K562 (cell line): ENCODE measurements around the gene AP1S3.

Source experiments
- EP300 ChIP-seq: IDR thresholded peaks from 2 replicates; pipeline ENCODE4 v1.6.1; 2012; ENCODE audit warnings: low read length, improper control_type of control experiment
- PTBP1 ChIP-seq: fragments of 200-400 bp; formaldehyde crosslinking; IDR thresholded peaks from 2 replicates; pipeline ENCODE4 v1.6.1; 2017; ENCODE audit warnings: low read depth, low read length
- SPI1 ChIP-seq: IDR thresholded peaks from 2 replicates; pipeline ENCODE4 v1.6.1; 2011; ENCODE audit warnings: low read depth, low read length, control low read depth, borderline replicate concordance
- ZNF445 ChIP-seq: fragments of 250-450 bp; sonication (Bioruptor Pico); IDR thresholded peaks from 2 replicates; pipeline ENCODE4 v1.4.0; 2020; ENCODE audit warnings: low read depth, mild to moderate bottlenecking, moderate library complexity
- ZNF561 ChIP-seq: fragments of 450-650 bp; formaldehyde crosslinking; conservative IDR thresholded peaks from 2 replicates; pipeline ENCODE4 v1.4.0; 2020; ENCODE audit warnings: mild to moderate bottlenecking, moderate library complexity
- TF ChIP-seq, protein P1 (sequence below): fragments of 450-650 bp; IDR thresholded peaks from 2 replicates; pipeline ENCODE4 v1.6.1; 2016
- TF ChIP-seq, protein P2 (sequence below), 3 experiments: IDR thresholded peaks in 2 of 3; conservative IDR thresholded peaks in 1 of 3; 2 replicates each; pipeline ENCODE4 v1.5.1; 2011 to 2012; ENCODE audit warnings: low read length in 3 of 3, mild to moderate bottlenecking in 3 of 3, control low read depth in 2 of 3, improper control_type of control experiment in 1 of 3, inconsistent platforms in 1 of 3, low read depth in 1 of 3, mixed read lengths in 1 of 3, moderate library complexity in 1 of 3; ENCODE audit not compliant: insufficient read depth in 2 of 3
- TF ChIP-seq, protein P3 (sequence below): fragments of 250-450 bp; sonication (Bioruptor Pico); IDR thresholded peaks from 2 replicates; pipeline ENCODE4 v1.5.0; 2021; ENCODE audit warnings: mild to moderate bottlenecking, borderline replicate concordance
- TF ChIP-seq, protein P4 (sequence below), 2 experiments: fragments of 450-650 bp; formaldehyde crosslinking in 1 of 2; IDR thresholded peaks; 2 replicates each; pipeline versions ENCODE4 v1.4.0 to v1.6.1; 2014 to 2020; ENCODE audit warnings: mild to moderate bottlenecking in 2 of 2, borderline replicate concordance in 1 of 2, low read depth in 1 of 2

DNA sequence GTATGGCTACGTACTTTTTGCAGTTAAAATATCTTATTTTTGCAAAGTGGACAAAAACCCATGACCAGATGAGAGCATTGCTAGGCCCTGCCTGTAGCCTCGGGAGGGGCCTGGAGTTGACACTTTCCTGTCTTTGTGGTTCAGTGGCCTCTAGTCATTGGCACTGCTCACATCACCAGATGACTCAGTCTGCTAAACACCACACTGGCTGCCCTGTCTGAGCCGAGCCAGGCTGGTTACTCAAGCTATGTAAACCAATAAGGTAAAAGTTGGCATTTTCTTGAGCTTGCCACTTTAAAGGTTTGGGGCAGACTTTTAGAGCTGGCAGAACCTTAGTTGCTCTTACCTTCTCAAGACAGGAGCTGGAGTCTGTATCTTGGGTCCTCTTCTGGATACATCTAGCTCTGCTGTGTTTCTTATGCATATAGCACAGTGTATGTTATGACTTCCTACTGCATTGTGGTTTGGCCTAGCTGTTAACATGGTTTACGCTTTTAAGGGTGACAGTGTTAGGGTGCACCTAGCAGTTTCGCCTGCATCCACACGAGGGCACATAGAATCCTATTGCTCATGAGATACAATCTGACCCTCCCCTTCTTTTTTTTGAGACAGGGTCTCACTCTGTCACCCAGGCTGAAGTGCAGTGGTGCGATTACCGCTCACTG lies 76.4 kb downstream of the AP1S3 start:
- TF ChIP-seq, protein P1, sequence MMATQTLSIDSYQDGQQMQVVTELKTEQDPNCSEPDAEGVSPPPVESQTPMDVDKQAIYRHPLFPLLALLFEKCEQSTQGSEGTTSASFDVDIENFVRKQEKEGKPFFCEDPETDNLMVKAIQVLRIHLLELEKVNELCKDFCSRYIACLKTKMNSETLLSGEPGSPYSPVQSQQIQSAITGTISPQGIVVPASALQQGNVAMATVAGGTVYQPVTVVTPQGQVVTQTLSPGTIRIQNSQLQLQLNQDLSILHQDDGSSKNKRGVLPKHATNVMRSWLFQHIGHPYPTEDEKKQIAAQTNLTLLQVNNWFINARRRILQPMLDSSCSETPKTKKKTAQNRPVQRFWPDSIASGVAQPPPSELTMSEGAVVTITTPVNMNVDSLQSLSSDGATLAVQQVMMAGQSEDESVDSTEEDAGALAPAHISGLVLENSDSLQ, result no peak
- TF ChIP-seq, protein P2, sequence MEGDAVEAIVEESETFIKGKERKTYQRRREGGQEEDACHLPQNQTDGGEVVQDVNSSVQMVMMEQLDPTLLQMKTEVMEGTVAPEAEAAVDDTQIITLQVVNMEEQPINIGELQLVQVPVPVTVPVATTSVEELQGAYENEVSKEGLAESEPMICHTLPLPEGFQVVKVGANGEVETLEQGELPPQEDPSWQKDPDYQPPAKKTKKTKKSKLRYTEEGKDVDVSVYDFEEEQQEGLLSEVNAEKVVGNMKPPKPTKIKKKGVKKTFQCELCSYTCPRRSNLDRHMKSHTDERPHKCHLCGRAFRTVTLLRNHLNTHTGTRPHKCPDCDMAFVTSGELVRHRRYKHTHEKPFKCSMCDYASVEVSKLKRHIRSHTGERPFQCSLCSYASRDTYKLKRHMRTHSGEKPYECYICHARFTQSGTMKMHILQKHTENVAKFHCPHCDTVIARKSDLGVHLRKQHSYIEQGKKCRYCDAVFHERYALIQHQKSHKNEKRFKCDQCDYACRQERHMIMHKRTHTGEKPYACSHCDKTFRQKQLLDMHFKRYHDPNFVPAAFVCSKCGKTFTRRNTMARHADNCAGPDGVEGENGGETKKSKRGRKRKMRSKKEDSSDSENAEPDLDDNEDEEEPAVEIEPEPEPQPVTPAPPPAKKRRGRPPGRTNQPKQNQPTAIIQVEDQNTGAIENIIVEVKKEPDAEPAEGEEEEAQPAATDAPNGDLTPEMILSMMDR (IDR thresholded peaks at IDR 0.05 in 2 of 3, conservative IDR thresholded peaks at IDR 0.05 in 1 of 3; ENCODE audit: insufficient read depth in 2 of 3, low read depth in 1 of 3, low read length in 3 of 3), result peak in 1 of 3 experiments; percentile 33; a peak in 1 of 6 replicates
- TF ChIP-seq, protein P3, sequence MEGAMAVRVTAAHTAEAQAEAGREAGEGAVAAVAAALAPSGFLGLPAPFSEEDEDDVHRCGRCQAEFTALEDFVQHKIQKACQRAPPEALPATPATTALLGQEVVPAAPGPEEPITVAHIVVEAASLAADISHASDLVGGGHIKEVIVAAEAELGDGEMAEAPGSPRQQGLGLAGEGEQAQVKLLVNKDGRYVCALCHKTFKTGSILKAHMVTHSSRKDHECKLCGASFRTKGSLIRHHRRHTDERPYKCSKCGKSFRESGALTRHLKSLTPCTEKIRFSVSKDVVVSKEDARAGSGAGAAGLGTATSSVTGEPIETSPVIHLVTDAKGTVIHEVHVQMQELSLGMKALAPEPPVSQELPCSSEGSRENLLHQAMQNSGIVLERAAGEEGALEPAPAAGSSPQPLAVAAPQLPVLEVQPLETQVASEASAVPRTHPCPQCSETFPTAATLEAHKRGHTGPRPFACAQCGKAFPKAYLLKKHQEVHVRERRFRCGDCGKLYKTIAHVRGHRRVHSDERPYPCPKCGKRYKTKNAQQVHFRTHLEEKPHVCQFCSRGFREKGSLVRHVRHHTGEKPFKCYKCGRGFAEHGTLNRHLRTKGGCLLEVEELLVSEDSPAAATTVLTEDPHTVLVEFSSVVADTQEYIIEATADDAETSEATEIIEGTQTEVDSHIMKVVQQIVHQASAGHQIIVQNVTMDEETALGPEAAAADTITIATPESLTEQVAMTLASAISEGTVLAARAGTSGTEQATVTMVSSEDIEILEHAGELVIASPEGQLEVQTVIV (CRISPR knock-in tag), result no peak
- TF ChIP-seq EP300 (no peak), PTBP1 (no peak), ZNF561 (CRISPR knock-in tag) (no peak), SPI1 (no peak), ZNF445 (CRISPR knock-in tag) (no peak)
- TF ChIP-seq, protein P4, sequence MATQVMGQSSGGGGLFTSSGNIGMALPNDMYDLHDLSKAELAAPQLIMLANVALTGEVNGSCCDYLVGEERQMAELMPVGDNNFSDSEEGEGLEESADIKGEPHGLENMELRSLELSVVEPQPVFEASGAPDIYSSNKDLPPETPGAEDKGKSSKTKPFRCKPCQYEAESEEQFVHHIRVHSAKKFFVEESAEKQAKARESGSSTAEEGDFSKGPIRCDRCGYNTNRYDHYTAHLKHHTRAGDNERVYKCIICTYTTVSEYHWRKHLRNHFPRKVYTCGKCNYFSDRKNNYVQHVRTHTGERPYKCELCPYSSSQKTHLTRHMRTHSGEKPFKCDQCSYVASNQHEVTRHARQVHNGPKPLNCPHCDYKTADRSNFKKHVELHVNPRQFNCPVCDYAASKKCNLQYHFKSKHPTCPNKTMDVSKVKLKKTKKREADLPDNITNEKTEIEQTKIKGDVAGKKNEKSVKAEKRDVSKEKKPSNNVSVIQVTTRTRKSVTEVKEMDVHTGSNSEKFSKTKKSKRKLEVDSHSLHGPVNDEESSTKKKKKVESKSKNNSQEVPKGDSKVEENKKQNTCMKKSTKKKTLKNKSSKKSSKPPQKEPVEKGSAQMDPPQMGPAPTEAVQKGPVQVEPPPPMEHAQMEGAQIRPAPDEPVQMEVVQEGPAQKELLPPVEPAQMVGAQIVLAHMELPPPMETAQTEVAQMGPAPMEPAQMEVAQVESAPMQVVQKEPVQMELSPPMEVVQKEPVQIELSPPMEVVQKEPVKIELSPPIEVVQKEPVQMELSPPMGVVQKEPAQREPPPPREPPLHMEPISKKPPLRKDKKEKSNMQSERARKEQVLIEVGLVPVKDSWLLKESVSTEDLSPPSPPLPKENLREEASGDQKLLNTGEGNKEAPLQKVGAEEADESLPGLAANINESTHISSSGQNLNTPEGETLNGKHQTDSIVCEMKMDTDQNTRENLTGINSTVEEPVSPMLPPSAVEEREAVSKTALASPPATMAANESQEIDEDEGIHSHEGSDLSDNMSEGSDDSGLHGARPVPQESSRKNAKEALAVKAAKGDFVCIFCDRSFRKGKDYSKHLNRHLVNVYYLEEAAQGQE (IDR thresholded peaks at IDR 0.05; ENCODE audit: borderline replicate concordance), result no peak
- TF ChIP-seq, protein P4 (CRISPR knock-in tag; IDR thresholded peaks at IDR 0.05; ENCODE audit: low read depth), result no peak
